SK-N-SH (cell line): ENCODE measurements around the gene WT1. TPM values are rescaled to one million over a fixed set of nuclear protein-coding genes. Genes with fewer than 3 reads are reported as not detected.

ENCODE experiments used
- CTCF ChIA-PET: fragments of 300-600, 350-600 bp; formaldehyde crosslinking; extraction: SDS; loops from one replicate; lab custom pipeline; 2021; lab: Yijun Ruan, JAX
- POLR2A ChIA-PET: fragments of 350-600 bp; sonication (Branson Sonifier 250); formaldehyde crosslinking; extraction: SDS; loops from one replicate; lab custom pipeline; 2020; ENCODE audit warnings: antibody characterized with exemption, inconsistent platforms; lab: Yijun Ruan, JAX
- DNase-seq: peaks from one replicate; pipeline ENCODE4 v3.0.0; 2012
- H2AFZ ChIP-seq: fragments of 200-600 bp; sonication (generic); 2 replicates; pipeline ENCODE4 v1.8.1; 2016; ENCODE audit warnings: antibody characterized with exemption, mild to moderate bottlenecking, low read depth
- H3F3A ChIP-seq: fragments of 200-600 bp; sonication (generic); replicated peaks from 2 replicates; pipeline ENCODE3; 2016; ENCODE audit warnings: antibody characterized with exemption, mild to moderate bottlenecking; ENCODE audit not compliant: insufficient read depth
- H3K27ac ChIP-seq, 2 experiments: fragments of 200-500 bp in 1 of 2; fragments of 200-600 bp in 1 of 2; sonication (Bioruptor generic) in 1 of 2; sonication (generic), shearing (Covaris generic) in 1 of 2; 2 replicates each; pipeline versions ENCODE4 v1.5.1 to v1.6.1; 2014 to 2016; ENCODE audit warnings: low read depth in 2 of 2, inconsistent platforms in 1 of 2, low read length in 1 of 2, mild to moderate bottlenecking in 1 of 2, mixed read lengths in 1 of 2
- H3K27me3 ChIP-seq: fragments of 200-600 bp; sonication (generic), shearing (Covaris generic); 2 replicates; pipeline ENCODE4 v1.6.1; 2016; ENCODE audit warnings: mixed run types; ENCODE audit not compliant: insufficient read depth
- H3K36me3 ChIP-seq, 2 experiments: fragments of 200-500 bp in 1 of 2; fragments of 200-600 bp in 1 of 2; sonication (Bioruptor generic) in 1 of 2; sonication (generic) in 1 of 2; replicated peaks in 1 of 2; 2 replicates each; pipeline versions ENCODE3 to v1.5.1; 2014 to 2016; ENCODE audit warnings: low read length in 1 of 2, mild to moderate bottlenecking in 1 of 2; ENCODE audit not compliant: insufficient read depth in 2 of 2, control insufficient read depth in 1 of 2
- H3K4me1 ChIP-seq, 2 experiments: fragments of 200-500 bp in 1 of 2; fragments of 200-600 bp in 1 of 2; sonication (Bioruptor generic) in 1 of 2; sonication (generic), shearing (Covaris generic) in 1 of 2; 2 replicates each; pipeline versions ENCODE4 v1.5.1 to v1.6.1; 2014 to 2016; ENCODE audit warnings: low read depth in 1 of 2, low read length in 1 of 2, mixed run types in 1 of 2; ENCODE audit not compliant: insufficient read depth in 2 of 2, control insufficient read depth in 1 of 2
- H3K4me2 ChIP-seq: fragments of 200-600 bp; sonication (generic), shearing (Covaris generic); 2 replicates; pipeline ENCODE4 v1.6.1; 2017; ENCODE audit warnings: mixed run types
- H3K4me3 ChIP-seq, 2 experiments: fragments of 200-500 bp in 1 of 2; fragments of 200-600 bp in 1 of 2; sonication (Bioruptor generic) in 1 of 2; sonication (generic), shearing (Covaris generic) in 1 of 2; 2 replicates each; pipeline versions ENCODE4 v1.5.1 to v1.8.1; 2014 to 2016; ENCODE audit warnings: low read depth in 2 of 2, inconsistent platforms in 1 of 2, low read length in 1 of 2, mild to moderate bottlenecking in 1 of 2, mixed read lengths in 1 of 2, moderate library complexity in 1 of 2
- H3K79me2 ChIP-seq: fragments of 200-600 bp; sonication (generic); 2 replicates; pipeline ENCODE4 v1.8.1; 2017; ENCODE audit warnings: mild to moderate bottlenecking; ENCODE audit not compliant: insufficient read depth
- H3K9ac ChIP-seq: fragments of 200-600 bp; sonication (generic); 2 replicates; pipeline ENCODE4 v1.6.1; 2017; ENCODE audit warnings: mixed run types
- H3K9me2 ChIP-seq: fragments of 200-600 bp; sonication (generic); 2 replicates; pipeline ENCODE4 v1.6.1; 2017; ENCODE audit warnings: mixed run types
- H3K9me3 ChIP-seq: fragments of 200-600 bp; sonication (generic); 2 replicates; pipeline ENCODE4 v1.6.1; 2017; ENCODE audit warnings: mixed run types, mild to moderate bottlenecking, moderate library complexity
- H4K20me1 ChIP-seq: fragments of 200-600 bp; sonication (generic); 2 replicates; pipeline ENCODE4 v1.6.1; 2017; ENCODE audit warnings: mild to moderate bottlenecking, mixed run types; ENCODE audit not compliant: insufficient read depth
- FOSL2 ChIP-seq: IDR thresholded peaks from 2 replicates; pipeline ENCODE4 v1.4.0; 2012; ENCODE audit warnings: low read depth, mild to moderate bottlenecking, moderate library complexity, borderline replicate concordance
- FOXM1 ChIP-seq: IDR thresholded peaks from 2 replicates; pipeline ENCODE4 v1.4.0; 2012; ENCODE audit warnings: low read depth, mild to moderate bottlenecking
- GABPA ChIP-seq: IDR thresholded peaks from 2 replicates; pipeline ENCODE4 v1.4.0; 2012; ENCODE audit warnings: low read depth, mild to moderate bottlenecking
- JUND ChIP-seq: IDR thresholded peaks from 2 replicates; pipeline ENCODE4 v1.4.0; 2012
- MEF2A ChIP-seq: IDR thresholded peaks from 2 replicates; pipeline ENCODE4 v1.4.0; 2012; ENCODE audit warnings: low read depth, borderline replicate concordance
- NFIC ChIP-seq: IDR thresholded peaks from 2 replicates; pipeline ENCODE4 v1.4.0; 2012; ENCODE audit warnings: borderline replicate concordance
- POLR2AphosphoS5 ChIP-seq: IDR thresholded peaks from 2 replicates; pipeline ENCODE4 v1.6.1; 2012; ENCODE audit warnings: low read depth, low read length
- RCOR1 ChIP-seq: fragments of 150-350 bp; IDR thresholded peaks from 2 replicates; pipeline ENCODE4 v1.6.1; 2017; ENCODE audit warnings: antibody characterized with exemption, low read length
- RFX5 ChIP-seq: IDR thresholded peaks from 2 replicates; pipeline ENCODE4 v1.6.1; 2012; ENCODE audit warnings: mild to moderate bottlenecking, improper control_type of control experiment, low read length
- RXRA ChIP-seq: IDR thresholded peaks from 2 replicates; pipeline ENCODE4 v1.4.0; 2012; ENCODE audit warnings: low read depth, mild to moderate bottlenecking, borderline replicate concordance
- YY1 ChIP-seq: IDR thresholded peaks from 2 replicates; pipeline ENCODE4 v1.4.0; 2012; ENCODE audit warnings: low read depth, mild to moderate bottlenecking
- WGBS: methylation state at CpG from one replicate; pipeline ENCODE4 v1.1.6; 2017; ENCODE audit warnings: low lambda C conversion rate; 5-methylcytosine and 5-hydroxymethylcytosine counted together
- polyA plus RNA-seq, 3 experiments: library from polyadenylated mRNA; depleted of rRNA; stranded (reverse); fragments of >200 nt; gene quantifications; 2 replicates each; pipeline ENCODE4 v1.2.3, GENCODE V29; 2012
- TF ChIP-seq, protein P1 (sequence below): IDR thresholded peaks from 2 replicates; pipeline ENCODE4 v1.4.0; 2012; ENCODE audit warnings: low read depth, borderline replicate concordance
- TF ChIP-seq, protein P2 (sequence below): IDR thresholded peaks from 2 replicates; pipeline ENCODE4 v1.6.1; 2012; ENCODE audit warnings: mild to moderate bottlenecking, low read depth, low read length, moderate library complexity
- TF ChIP-seq, protein P3 (sequence below): fragments of 150-350 bp; IDR thresholded peaks from 2 replicates; pipeline ENCODE4 v1.6.1; 2016; ENCODE audit warnings: mild to moderate bottlenecking, low read depth, low read length
- TF ChIP-seq, protein P4 (sequence below): fragments of 150-350 bp; IDR thresholded peaks from 2 replicates; pipeline ENCODE4 v1.6.1; 2017; ENCODE audit warnings: antibody characterized with exemption, low read length, low read depth, borderline replicate concordance
- TF ChIP-seq, protein P5 (sequence below): IDR thresholded peaks from 2 replicates; pipeline ENCODE4; 2012

Gene WT1
- polyA plus RNA-seq, 1 of the 3 experiments (the other 2 are of a cell fraction), result 0.49 TPM

DNA sequence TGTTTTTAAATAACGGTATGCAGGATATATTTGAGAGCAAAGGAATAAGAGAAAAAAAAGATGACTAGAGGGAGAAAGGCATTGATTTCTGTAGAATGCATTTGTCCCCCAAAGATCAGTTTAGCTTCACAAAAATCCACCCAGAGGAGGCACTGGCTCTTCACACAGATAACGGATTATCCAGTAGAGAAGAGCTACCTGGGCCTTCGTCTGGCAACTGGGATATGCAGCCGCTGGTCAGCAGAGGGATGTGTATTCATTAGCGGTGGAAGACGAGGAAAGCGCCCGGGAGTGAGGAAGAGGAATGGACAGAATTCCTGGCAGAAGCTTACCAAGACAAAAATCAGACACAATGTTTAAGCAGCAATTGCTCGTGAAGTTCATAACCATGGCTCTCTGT lies 5.6 kb upstream of the WT1 start (continued):
- TF ChIP-seq FOSL2, result no peak
- no peak for TF ChIP-seq MEF2A
- TF ChIP-seq, protein P1, sequence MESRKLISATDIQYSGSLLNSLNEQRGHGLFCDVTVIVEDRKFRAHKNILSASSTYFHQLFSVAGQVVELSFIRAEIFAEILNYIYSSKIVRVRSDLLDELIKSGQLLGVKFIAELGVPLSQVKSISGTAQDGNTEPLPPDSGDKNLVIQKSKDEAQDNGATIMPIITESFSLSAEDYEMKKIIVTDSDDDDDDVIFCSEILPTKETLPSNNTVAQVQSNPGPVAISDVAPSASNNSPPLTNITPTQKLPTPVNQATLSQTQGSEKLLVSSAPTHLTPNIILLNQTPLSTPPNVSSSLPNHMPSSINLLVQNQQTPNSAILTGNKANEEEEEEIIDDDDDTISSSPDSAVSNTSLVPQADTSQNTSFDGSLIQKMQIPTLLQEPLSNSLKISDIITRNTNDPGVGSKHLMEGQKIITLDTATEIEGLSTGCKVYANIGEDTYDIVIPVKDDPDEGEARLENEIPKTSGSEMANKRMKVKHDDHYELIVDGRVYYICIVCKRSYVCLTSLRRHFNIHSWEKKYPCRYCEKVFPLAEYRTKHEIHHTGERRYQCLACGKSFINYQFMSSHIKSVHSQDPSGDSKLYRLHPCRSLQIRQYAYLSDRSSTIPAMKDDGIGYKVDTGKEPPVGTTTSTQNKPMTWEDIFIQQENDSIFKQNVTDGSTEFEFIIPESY, result no peak

DNA sequence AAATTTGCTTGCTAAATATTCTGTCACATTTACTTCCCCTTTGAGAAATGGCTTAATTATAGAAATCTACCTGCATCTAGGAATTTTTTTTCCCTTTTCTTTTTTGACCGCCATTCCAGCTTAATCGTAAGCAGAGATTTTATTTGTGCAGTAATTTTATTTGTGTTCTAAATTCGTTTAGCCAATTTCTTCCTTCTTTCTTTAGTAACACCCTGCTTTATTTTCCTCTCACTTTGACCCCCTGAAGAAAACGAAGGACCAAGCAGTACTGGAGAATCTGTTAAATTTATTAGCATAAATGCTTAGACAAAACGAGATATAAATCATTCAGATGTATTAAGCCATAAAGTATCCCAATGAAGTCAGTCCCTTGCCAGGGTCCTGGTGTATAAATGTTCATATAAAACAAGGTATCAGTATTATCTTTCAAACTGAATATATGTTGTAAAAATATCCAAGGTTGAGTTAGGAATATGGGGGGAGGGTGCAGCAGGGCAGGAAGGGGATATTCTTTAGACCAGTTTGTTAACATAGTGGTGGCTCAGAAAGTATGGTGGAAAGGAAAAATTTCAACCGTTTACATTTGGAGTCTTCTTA lies 5.1 kb upstream of the WT1 start:
- DNase-seq, result no peak
- Histone ChIP-seq H3F3A (no peaks in the 10 kb centered on the region), H3K4me2 (no peak overlapping the region), H4K20me1 (peaks cover 8% of the 10 kb centered on the region; the same call in 1 of the 2 replicates), H3K4me1 (peaks cover 0 to 9% of the 10 kb centered on the region in 2 experiments; a peak in 1 of 4 replicates)
- 5% methylated on average over 6 of the region's 6 CpGs for WGBS
- TF ChIP-seq, protein P2, sequence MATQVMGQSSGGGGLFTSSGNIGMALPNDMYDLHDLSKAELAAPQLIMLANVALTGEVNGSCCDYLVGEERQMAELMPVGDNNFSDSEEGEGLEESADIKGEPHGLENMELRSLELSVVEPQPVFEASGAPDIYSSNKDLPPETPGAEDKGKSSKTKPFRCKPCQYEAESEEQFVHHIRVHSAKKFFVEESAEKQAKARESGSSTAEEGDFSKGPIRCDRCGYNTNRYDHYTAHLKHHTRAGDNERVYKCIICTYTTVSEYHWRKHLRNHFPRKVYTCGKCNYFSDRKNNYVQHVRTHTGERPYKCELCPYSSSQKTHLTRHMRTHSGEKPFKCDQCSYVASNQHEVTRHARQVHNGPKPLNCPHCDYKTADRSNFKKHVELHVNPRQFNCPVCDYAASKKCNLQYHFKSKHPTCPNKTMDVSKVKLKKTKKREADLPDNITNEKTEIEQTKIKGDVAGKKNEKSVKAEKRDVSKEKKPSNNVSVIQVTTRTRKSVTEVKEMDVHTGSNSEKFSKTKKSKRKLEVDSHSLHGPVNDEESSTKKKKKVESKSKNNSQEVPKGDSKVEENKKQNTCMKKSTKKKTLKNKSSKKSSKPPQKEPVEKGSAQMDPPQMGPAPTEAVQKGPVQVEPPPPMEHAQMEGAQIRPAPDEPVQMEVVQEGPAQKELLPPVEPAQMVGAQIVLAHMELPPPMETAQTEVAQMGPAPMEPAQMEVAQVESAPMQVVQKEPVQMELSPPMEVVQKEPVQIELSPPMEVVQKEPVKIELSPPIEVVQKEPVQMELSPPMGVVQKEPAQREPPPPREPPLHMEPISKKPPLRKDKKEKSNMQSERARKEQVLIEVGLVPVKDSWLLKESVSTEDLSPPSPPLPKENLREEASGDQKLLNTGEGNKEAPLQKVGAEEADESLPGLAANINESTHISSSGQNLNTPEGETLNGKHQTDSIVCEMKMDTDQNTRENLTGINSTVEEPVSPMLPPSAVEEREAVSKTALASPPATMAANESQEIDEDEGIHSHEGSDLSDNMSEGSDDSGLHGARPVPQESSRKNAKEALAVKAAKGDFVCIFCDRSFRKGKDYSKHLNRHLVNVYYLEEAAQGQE, result no peak
- TF ChIP-seq MEF2A (no peak), FOXM1 (no peak), GABPA (no peak), NFIC (no peak), RXRA (no peak), YY1 (no peak), RCOR1 (no peak), JUND (no peak), POLR2AphosphoS5 (no peak), RFX5 (no peak)
- TF ChIP-seq, protein P3, sequence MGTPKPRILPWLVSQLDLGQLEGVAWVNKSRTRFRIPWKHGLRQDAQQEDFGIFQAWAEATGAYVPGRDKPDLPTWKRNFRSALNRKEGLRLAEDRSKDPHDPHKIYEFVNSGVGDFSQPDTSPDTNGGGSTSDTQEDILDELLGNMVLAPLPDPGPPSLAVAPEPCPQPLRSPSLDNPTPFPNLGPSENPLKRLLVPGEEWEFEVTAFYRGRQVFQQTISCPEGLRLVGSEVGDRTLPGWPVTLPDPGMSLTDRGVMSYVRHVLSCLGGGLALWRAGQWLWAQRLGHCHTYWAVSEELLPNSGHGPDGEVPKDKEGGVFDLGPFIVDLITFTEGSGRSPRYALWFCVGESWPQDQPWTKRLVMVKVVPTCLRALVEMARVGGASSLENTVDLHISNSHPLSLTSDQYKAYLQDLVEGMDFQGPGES, result no peak
- TF ChIP-seq, protein P4, sequence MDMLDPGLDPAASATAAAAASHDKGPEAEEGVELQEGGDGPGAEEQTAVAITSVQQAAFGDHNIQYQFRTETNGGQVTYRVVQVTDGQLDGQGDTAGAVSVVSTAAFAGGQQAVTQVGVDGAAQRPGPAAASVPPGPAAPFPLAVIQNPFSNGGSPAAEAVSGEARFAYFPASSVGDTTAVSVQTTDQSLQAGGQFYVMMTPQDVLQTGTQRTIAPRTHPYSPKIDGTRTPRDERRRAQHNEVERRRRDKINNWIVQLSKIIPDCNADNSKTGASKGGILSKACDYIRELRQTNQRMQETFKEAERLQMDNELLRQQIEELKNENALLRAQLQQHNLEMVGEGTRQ, result no peak
- TF ChIP-seq, protein P5, sequence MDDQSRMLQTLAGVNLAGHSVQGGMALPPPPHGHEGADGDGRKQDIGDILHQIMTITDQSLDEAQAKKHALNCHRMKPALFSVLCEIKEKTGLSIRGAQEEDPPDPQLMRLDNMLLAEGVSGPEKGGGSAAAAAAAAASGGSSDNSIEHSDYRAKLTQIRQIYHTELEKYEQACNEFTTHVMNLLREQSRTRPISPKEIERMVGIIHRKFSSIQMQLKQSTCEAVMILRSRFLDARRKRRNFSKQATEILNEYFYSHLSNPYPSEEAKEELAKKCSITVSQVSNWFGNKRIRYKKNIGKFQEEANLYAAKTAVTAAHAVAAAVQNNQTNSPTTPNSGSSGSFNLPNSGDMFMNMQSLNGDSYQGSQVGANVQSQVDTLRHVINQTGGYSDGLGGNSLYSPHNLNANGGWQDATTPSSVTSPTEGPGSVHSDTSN, result no peak
- TF ChIP-seq, all 33 proteins: peak for 0
- Histone ChIP-seq H2AFZ (no peak overlapping the region), H3K4me3 (no peak overlapping the region), H3K79me2 (no peaks in the 10 kb centered on the region), H3K9me3 (no peaks in the 10 kb centered on the region), H3K27me3 (peaks cover 93% of the 10 kb centered on the region), H3K27ac (no peak overlapping the region), H3K9ac (no peak overlapping the region), H3K9me2 (no peaks in the 10 kb centered on the region), H3K36me3 (no peaks in the 10 kb centered on the region)
- CTCF ChIA-PET, result no interaction called here
- POLR2A ChIA-PET, result no interaction called here
